K562 (cell line): ENCODE results near the gene ITPR1. TPM values are rescaled to one million over a fixed set of nuclear protein-coding genes. Genes with fewer than 3 reads are reported as not detected.

ENCODE experiments used
- DNMT1 ChIP-seq: fragments of 450-650 bp; IDR thresholded peaks from 2 replicates; pipeline ENCODE4 v1.6.1; 2016; ENCODE audit warnings: antibody characterized with exemption, mild to moderate bottlenecking
- HDGF ChIP-seq: fragments of 450-650 bp; IDR thresholded peaks from 2 replicates; pipeline ENCODE4 v1.6.1; 2016
- HNRNPUL1 ChIP-seq: fragments of 200-400 bp; formaldehyde crosslinking; IDR thresholded peaks from 2 replicates; pipeline ENCODE4 v1.6.1; 2017; ENCODE audit warnings: low read length
- MLLT1 ChIP-seq, 2 experiments: fragments of 450-650 bp; IDR thresholded peaks; 2 replicates each; pipeline ENCODE4 v1.6.1; 2016
- MNT ChIP-seq, 2 experiments: fragments of 450-650 bp; conservative IDR thresholded peaks; 2 replicates each; pipeline ENCODE4 v1.6.1; 2017; ENCODE audit warnings: mild to moderate bottlenecking in 2 of 2, moderate library complexity in 2 of 2
- MTF1 ChIP-seq: fragments of 250-450 bp; sonication (Bioruptor Pico); IDR thresholded peaks from 2 replicates; pipeline ENCODE4 v1.9.0; 2021; ENCODE audit warnings: moderate library complexity, mild to moderate bottlenecking, inconsistent platforms, borderline replicate concordance
- NELFE ChIP-seq: IDR thresholded peaks from 2 replicates; pipeline ENCODE4 v1.6.1; 2011; ENCODE audit warnings: mild to moderate bottlenecking; ENCODE audit not compliant: insufficient read depth, insufficient read length
- RBFOX2 ChIP-seq: fragments of 200-400 bp; formaldehyde crosslinking; IDR thresholded peaks from 2 replicates; pipeline ENCODE4 v1.6.1; 2017; ENCODE audit warnings: low read depth, mild to moderate bottlenecking, low read length, moderate library complexity
- TAF15 ChIP-seq: fragments of 200-400 bp; formaldehyde crosslinking; IDR thresholded peaks from 2 replicates; pipeline ENCODE4 v1.6.1; 2017; ENCODE audit warnings: mild to moderate bottlenecking, low read depth, low read length, moderate library complexity
- TEAD4 ChIP-seq, 2 experiments: sonication (generic) in 1 of 2; formaldehyde crosslinking in 1 of 2; IDR thresholded peaks; 2 replicates each; pipeline versions ENCODE4 v1.6.1 to v1.8.0; 2012 to 2022; ENCODE audit warnings: borderline replicate concordance in 1 of 2, inconsistent platforms in 1 of 2, low read length in 1 of 2, mild to moderate bottlenecking in 1 of 2, missing genetic modification reagents in 1 of 2
- ZFPM2 ChIP-seq: fragments of 250-450 bp; sonication (Bioruptor Pico); IDR thresholded peaks from 2 replicates; pipeline ENCODE4 v1.5.1; 2022; ENCODE audit warnings: mild to moderate bottlenecking
- ZNF766 ChIP-seq: fragments of 200-800 bp; sonication (Bioruptor generic); conservative IDR thresholded peaks from 2 replicates; pipeline ENCODE4 v1.6.1; 2016; ENCODE audit warnings: missing genetic modification characterization, missing compliant biosample characterization
- ZSCAN32 ChIP-seq: fragments of 450-650 bp; formaldehyde crosslinking; IDR thresholded peaks from 2 replicates; pipeline ENCODE4 v1.4.0; 2020; ENCODE audit warnings: mild to moderate bottlenecking, moderate library complexity
- polyA plus RNA-seq, 8 experiments: library from polyadenylated mRNA; depleted of rRNA in 4 of 8; stranded (reverse) in 5 of 8; unstranded in 3 of 8; fragments of >200 nt; fragmentation: Nextera tagmentation in 2 of 8; fragmentation: Illumina TruSeq in 1 of 8; extraction: Ambion mirVana in 2 of 8; extraction: Trizol in 1 of 8; gene quantifications; 2 replicates each; pipeline versions ENCODE4 v1.2.1 to v1.2.3, GENCODE V29; 2011 to 2014; ENCODE audit warnings: inconsistent platforms in 1 of 8, missing spikeins in 1 of 8
- total RNA-seq, 7 experiments: library from RNA; depleted of rRNA in 6 of 7; stranded (reverse); fragments of >200 nt in 6 of 7; fragmentation: Illumina TruSeq in 2 of 7; extraction: Trizol in 2 of 7; gene quantifications; 2 replicates each; pipeline versions ENCODE4 v1.2.1 to v1.2.3, GENCODE V29; 2011 to 2021; ENCODE audit warnings: low replicate concordance in 1 of 7
- TF ChIP-seq, protein P1 (sequence below): fragments of 450-650 bp; IDR thresholded peaks from 2 replicates; pipeline ENCODE4 v1.6.1; 2016; ENCODE audit warnings: mild to moderate bottlenecking
- TF ChIP-seq, protein P2 (sequence below), 2 experiments: fragments of 450-650 bp; IDR thresholded peaks; 2 replicates each; pipeline ENCODE4 v1.6.1; 2018; ENCODE audit warnings: mild to moderate bottlenecking in 2 of 2, low read depth in 1 of 2; ENCODE audit not compliant: partially characterized antibody in 2 of 2
- TF ChIP-seq, protein P3 (sequence below): sonication (generic); formaldehyde crosslinking; IDR thresholded peaks from 2 replicates; pipeline ENCODE4 v1.4.0; 2020; ENCODE audit warnings: mild to moderate bottlenecking, missing genetic modification reagents

Gene ITPR1
- total and polyA plus RNA-seq, 9 of the 15 experiments (the other 6 are each of a cell fraction or from before 2014, with no cell fraction given) = 22.4 to 40.0 (median 27.4) TPM

DNA sequence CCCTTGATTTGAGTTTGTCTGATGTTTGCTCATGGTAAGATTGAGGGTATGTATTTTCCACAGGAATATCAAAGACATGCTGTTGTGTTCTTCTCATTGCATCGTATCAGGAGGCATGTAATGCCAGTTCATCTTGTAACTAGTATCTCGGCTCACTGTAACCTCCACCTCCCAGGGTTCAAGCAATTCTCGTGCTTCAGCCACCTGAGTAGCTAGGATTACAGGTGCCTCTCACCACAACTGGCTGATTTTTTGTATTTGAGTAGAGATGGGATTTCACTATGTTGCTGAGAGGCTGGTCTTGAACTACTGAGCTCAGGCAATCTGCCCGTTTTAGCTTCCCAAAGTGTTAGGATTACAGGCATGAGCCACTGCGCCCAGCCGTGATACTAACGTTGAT is 323.2 kb downstream of the ITPR1 start (continued):
- TF ChIP-seq MNT (conservative IDR thresholded peaks at IDR 0.05) (no peak), ZNF766 (CRISPR knock-in tag) (0 out of 2 replicates have a peak, but pooled peaks have one; percentile 29), MLLT1 (IDR thresholded peaks at IDR 0.05) (peak in 1 of 2 experiments; percentile 53; a peak in 2 of 4 replicates), MTF1 (CRISPR knock-in tag) (no peak), DNMT1 (no peak), HDGF (0 out of 2 replicates have a peak, but pooled peaks have one; percentile 57), NELFE (no peak), RBFOX2 (0 out of 2 replicates have a peak, but pooled peaks have one; percentile 31), TAF15 (no peak), ZSCAN32 (CRISPR knock-in tag) (no peak), ZFPM2 (no peak), TEAD4 (IDR thresholded peaks at IDR 0.05; ENCODE audit: low read length) (0 out of 2 replicates have a peak, but pooled peaks have one; percentile 8), TEAD4 (CRISPR knock-in tag; IDR thresholded peaks at IDR 0.05; ENCODE audit: borderline replicate concordance) (no peak), HNRNPUL1 (no peak)
- TF ChIP-seq, protein P1, sequence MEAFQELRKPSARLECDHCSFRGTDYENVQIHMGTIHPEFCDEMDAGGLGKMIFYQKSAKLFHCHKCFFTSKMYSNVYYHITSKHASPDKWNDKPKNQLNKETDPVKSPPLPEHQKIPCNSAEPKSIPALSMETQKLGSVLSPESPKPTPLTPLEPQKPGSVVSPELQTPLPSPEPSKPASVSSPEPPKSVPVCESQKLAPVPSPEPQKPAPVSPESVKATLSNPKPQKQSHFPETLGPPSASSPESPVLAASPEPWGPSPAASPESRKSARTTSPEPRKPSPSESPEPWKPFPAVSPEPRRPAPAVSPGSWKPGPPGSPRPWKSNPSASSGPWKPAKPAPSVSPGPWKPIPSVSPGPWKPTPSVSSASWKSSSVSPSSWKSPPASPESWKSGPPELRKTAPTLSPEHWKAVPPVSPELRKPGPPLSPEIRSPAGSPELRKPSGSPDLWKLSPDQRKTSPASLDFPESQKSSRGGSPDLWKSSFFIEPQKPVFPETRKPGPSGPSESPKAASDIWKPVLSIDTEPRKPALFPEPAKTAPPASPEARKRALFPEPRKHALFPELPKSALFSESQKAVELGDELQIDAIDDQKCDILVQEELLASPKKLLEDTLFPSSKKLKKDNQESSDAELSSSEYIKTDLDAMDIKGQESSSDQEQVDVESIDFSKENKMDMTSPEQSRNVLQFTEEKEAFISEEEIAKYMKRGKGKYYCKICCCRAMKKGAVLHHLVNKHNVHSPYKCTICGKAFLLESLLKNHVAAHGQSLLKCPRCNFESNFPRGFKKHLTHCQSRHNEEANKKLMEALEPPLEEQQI = no peak
- TF ChIP-seq, protein P2, sequence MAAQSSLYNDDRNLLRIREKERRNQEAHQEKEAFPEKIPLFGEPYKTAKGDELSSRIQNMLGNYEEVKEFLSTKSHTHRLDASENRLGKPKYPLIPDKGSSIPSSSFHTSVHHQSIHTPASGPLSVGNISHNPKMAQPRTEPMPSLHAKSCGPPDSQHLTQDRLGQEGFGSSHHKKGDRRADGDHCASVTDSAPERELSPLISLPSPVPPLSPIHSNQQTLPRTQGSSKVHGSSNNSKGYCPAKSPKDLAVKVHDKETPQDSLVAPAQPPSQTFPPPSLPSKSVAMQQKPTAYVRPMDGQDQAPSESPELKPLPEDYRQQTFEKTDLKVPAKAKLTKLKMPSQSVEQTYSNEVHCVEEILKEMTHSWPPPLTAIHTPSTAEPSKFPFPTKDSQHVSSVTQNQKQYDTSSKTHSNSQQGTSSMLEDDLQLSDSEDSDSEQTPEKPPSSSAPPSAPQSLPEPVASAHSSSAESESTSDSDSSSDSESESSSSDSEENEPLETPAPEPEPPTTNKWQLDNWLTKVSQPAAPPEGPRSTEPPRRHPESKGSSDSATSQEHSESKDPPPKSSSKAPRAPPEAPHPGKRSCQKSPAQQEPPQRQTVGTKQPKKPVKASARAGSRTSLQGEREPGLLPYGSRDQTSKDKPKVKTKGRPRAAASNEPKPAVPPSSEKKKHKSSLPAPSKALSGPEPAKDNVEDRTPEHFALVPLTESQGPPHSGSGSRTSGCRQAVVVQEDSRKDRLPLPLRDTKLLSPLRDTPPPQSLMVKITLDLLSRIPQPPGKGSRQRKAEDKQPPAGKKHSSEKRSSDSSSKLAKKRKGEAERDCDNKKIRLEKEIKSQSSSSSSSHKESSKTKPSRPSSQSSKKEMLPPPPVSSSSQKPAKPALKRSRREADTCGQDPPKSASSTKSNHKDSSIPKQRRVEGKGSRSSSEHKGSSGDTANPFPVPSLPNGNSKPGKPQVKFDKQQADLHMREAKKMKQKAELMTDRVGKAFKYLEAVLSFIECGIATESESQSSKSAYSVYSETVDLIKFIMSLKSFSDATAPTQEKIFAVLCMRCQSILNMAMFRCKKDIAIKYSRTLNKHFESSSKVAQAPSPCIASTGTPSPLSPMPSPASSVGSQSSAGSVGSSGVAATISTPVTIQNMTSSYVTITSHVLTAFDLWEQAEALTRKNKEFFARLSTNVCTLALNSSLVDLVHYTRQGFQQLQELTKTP (IDR thresholded peaks at IDR 0.05; ENCODE audit: low read depth in 1 of 2, partially characterized antibody in 2 of 2) = no peak
- TF ChIP-seq, protein P3, sequence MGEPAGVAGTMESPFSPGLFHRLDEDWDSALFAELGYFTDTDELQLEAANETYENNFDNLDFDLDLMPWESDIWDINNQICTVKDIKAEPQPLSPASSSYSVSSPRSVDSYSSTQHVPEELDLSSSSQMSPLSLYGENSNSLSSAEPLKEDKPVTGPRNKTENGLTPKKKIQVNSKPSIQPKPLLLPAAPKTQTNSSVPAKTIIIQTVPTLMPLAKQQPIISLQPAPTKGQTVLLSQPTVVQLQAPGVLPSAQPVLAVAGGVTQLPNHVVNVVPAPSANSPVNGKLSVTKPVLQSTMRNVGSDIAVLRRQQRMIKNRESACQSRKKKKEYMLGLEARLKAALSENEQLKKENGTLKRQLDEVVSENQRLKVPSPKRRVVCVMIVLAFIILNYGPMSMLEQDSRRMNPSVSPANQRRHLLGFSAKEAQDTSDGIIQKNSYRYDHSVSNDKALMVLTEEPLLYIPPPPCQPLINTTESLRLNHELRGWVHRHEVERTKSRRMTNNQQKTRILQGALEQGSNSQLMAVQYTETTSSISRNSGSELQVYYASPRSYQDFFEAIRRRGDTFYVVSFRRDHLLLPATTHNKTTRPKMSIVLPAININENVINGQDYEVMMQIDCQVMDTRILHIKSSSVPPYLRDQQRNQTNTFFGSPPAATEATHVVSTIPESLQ (CRISPR knock-in tag) = 0 out of 2 replicates have a peak, but pooled peaks have one; percentile 65
